Upper lobe of right lung (tissue), 1 donor: ENCODE measurements around the gene CCDC91. TPM values are rescaled to one million over a fixed set of nuclear protein-coding genes. Genes with fewer than 3 reads are reported as not detected.

Experiments
- ATAC-seq: fragments of 200-7000 bp; cut with Tn5 transposase; one replicate; pipeline ENCODE4 v1.9.1; 2020; ENCODE audit warnings: mild to moderate bottlenecking, moderate library complexity
- DNase-seq: peaks from one replicate; pipeline ENCODE4 v3.0.0-alpha.2; 2020
- H3K27ac ChIP-seq: fragments of 200-600 bp; one replicate; pipeline ENCODE4 v1.8.0; 2022
- H3K27me3 ChIP-seq: fragments of 200-600 bp; one replicate; pipeline ENCODE4 v1.8.0; 2022; ENCODE audit warnings: mild to moderate bottlenecking
- H3K36me3 ChIP-seq: fragments of 200-600 bp; one replicate; pipeline ENCODE4 v1.8.0; 2022
- H3K4me1 ChIP-seq: fragments of 200-600 bp; one replicate; pipeline ENCODE4 v1.8.0; 2022
- H3K4me3 ChIP-seq: fragments of 200-600 bp; one replicate; pipeline ENCODE4 v1.8.0; 2022; ENCODE audit warnings: mild to moderate bottlenecking
- H3K9me3 ChIP-seq: fragments of 200-600 bp; one replicate; pipeline ENCODE4 v1.8.0; 2022
- intact Hi-C: fragments of 100-400 bp; cut with DNase I; formaldehyde crosslinking; loops from one replicate; pipeline ENCODE4 v1.11.0; 2022
- total RNA-seq: library from RNA; stranded (reverse); fragmentation: NEBNext Ultra II Directional; extraction: Animal tissue kit (Norgen Biotek cat#: 25700); gene quantifications from one replicate; pipeline ENCODE4 v1.2.1, GENCODE V29; 2021
- TF ChIP-seq, protein P1 (sequence below): fragments of 200-600 bp; IDR thresholded peaks from one replicate; pipeline ENCODE4 v1.8.0; 2022; ENCODE audit warnings: antibody characterized with exemption
- donor health status: DM: no; HTN: yes; CAD: no; lungs with severe emphysema.

Gene CCDC91
- total RNA-seq, 1 donor from 2014 or later, result 33.4 TPM

DNA sequence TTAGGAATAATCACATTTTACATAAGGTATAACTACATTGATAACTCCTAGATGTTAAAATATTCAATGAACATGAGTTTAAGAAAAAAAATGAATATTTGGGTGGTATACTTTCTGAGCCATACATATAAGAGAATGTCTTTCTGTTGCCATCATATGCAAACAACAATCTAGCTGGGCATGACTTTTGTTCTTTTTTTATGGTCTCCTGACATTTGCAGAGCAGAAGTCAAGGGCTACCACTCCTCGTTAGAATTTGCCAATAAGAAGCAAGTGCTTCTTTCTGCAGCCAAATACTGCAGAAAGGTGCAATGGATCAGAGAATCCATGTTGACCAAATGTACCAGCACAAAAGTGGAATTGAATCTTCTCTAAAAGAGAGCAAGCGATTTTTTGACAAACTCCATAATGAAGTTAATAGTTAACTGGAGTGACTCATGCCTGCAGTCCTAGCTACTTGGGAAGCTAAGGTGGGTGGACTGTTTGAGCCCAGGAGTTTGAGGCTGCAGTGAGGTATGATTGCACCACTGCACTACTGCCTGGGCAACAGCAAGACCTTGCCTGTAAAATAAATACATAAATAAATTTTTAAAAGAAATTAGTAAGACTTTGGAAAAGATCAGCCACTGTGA, 25.5 kb upstream of the CCDC91 start:
- DNase-seq (no peak), ATAC-seq (no peak)
- no peaks in the 10 kb centered on the region for H3K4me1 ChIP-seq
- H3K4me3 ChIP-seq, result no peak overlapping the region
- TF ChIP-seq, protein P1, sequence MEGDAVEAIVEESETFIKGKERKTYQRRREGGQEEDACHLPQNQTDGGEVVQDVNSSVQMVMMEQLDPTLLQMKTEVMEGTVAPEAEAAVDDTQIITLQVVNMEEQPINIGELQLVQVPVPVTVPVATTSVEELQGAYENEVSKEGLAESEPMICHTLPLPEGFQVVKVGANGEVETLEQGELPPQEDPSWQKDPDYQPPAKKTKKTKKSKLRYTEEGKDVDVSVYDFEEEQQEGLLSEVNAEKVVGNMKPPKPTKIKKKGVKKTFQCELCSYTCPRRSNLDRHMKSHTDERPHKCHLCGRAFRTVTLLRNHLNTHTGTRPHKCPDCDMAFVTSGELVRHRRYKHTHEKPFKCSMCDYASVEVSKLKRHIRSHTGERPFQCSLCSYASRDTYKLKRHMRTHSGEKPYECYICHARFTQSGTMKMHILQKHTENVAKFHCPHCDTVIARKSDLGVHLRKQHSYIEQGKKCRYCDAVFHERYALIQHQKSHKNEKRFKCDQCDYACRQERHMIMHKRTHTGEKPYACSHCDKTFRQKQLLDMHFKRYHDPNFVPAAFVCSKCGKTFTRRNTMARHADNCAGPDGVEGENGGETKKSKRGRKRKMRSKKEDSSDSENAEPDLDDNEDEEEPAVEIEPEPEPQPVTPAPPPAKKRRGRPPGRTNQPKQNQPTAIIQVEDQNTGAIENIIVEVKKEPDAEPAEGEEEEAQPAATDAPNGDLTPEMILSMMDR, result no peak
- no peak overlapping the region for H3K27ac ChIP-seq
- H3K27me3 ChIP-seq, result no peaks in the 10 kb centered on the region
- no peaks in the 10 kb centered on the region for H3K36me3 ChIP-seq
- H3K9me3 ChIP-seq, result no peaks in the 10 kb centered on the region
- intact Hi-C loops, result no loop called here

DNA sequence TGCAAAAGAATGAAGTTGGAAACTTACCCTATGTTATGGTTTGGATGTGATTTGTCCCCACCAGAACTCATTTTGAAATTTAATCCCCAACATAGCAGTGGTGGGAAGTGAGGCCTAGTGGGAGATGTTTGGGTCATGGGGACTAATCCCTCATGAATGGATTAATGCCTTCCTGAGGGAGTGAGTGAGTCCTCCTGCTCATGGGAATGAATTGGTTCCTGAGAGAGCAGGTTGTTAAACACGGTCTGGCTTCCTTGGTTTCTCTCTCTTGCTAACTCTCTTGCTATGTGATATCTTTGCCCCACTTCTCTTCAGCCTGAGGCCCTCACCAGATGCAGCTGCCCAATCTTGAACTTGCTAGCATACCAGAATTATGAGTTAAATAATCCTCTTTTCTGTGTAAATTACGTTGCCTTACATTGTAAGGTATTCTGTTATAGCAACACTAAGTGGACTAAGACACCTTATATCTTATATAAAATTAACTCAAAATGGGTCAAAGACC, 22.2 kb upstream of the CCDC91 start:
- ATAC-seq, result no peak
- Histone ChIP-seq H3K4me1 (no peaks in the 10 kb centered on the region), H3K27me3 (no peaks in the 10 kb centered on the region), H3K36me3 (no peaks in the 10 kb centered on the region), H3K9me3 (no peaks in the 10 kb centered on the region), H3K27ac (no peak overlapping the region), H3K4me3 (no peak overlapping the region)
- intact Hi-C loops, result no loop called here
- no peak for DNase-seq
- TF ChIP-seq, protein P1, result no peak

DNA sequence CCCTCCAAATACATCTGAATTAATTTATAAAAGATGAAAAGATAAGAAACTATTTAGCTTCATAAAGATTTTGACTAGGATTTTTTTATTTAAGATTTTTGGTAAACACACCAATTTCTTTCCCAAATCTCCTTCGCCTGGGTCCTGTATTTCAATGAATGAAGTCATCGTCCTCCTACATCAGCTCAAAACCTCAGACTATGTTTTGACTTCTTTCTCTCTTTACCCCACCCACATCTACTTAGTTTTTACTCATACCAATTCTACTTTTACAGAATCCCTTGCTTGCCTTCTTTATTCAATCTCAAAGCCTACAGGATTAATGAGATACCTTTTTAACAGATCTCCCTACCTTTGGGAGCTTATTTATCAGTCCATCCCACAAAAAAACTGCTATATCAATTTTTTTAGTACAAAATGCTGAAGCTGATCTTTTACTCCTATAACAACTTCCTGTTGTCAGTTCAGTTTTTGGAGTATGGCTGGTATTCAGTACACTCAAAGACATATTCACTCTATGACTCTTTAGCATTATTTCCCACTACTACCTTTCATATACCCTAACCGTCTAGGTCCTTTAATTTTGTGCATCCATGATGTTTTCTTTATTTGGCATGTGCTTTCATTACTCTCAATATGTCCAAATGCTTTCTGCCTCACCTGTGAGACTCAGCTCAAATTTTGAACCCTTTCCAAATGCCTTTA, 18.7 kb upstream of the CCDC91 start:
- intact Hi-C loops, result no loop called here

DNA sequence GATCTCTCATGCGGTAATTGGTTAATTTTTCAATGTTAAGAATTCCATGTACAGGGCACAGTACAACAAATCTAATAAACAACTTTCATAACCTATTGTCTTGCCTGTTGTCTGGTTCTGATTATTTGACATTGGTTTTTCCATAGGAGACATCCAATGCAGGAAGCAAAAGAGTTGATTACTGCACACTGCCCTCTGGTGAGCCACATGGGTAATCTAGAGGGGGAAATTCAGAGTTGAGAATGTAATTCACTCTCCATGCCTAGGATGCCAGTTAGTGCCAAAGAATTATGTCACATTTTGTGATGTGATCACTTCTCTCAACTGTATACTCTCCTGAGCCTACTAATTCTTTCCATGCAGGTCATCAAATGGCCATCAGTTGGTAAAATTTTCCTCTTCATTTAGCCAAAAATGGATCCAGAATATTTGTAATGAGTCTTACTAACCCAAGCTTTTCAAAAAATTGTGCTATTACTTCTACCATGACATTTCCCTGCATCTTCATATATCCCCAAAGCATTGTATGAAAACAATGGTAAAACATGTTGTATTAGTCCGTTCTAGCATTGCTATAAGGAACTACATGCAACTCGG, 17.7 kb upstream of the CCDC91 start:
- ATAC-seq, result peak; percentile 34
- intact Hi-C loops, result no loop called here
- no peak for DNase-seq

More for the DNA sequence above, 18.7 kb upstream of the CCDC91 start:
- Histone ChIP-seq H3K27ac (no peak overlapping the region), H3K36me3 (no peaks in the 10 kb centered on the region), H3K4me1 (no peaks in the 10 kb centered on the region), H3K27me3 (no peaks in the 10 kb centered on the region), H3K4me3 (no peak overlapping the region), H3K9me3 (no peaks in the 10 kb centered on the region)
- ATAC-seq, result no peak
- no peak for DNase-seq
- TF ChIP-seq, protein P1, result no peak

DNA sequence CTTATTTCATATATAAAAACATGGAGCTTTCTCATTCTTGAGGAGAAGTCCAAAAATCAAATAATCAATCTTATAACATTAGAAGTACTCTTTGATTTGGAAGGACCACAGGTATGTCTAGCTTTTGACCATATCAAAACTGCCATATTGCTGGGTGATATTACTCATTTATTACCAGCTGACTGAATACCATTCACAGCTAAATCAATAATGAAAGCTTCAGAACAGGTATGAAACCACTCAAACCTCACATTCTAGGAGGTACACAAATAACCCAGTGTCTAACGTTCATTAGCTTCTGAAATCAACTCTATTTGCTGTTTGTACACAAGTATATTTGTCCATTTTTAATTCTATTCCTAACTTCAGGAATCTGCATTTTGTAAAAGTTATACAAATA, 16.8 kb upstream of the CCDC91 start:
- TF ChIP-seq, protein P1, result no peak
- DNase-seq, result no peak

More for the DNA sequence above, 17.7 kb upstream of the CCDC91 start:
- H3K27me3 ChIP-seq, result no peaks in the 10 kb centered on the region
- no peaks in the 10 kb centered on the region for H3K36me3 ChIP-seq
- no peaks in the 10 kb centered on the region for H3K9me3 ChIP-seq
- TF ChIP-seq, protein P1, result peak; percentile 40
- no peak overlapping the region for H3K4me3 ChIP-seq
- H3K27ac ChIP-seq, result no peak overlapping the region
- no peaks in the 10 kb centered on the region for H3K4me1 ChIP-seq

More for the DNA sequence above, 16.8 kb upstream of the CCDC91 start:
- no peaks in the 10 kb centered on the region for H3K36me3 ChIP-seq
- intact Hi-C loops, result no loop called here
- H3K4me1 ChIP-seq, result no peaks in the 10 kb centered on the region
- ATAC-seq, result no peak
- no peaks in the 10 kb centered on the region for H3K9me3 ChIP-seq
- H3K27ac ChIP-seq, result no peak overlapping the region
- no peak overlapping the region for H3K4me3 ChIP-seq
- H3K27me3 ChIP-seq, result no peaks in the 10 kb centered on the region
